Endometrial microvascular endothelial cells (primary cell): Measurements from ENCODE around the gene ADRA2C. TPM values are rescaled to one million over a fixed set of nuclear protein-coding genes. Genes with fewer than 3 reads are reported as not detected.

Source experiments
- in situ Hi-C: cut with HindIII; loops from 2 replicates; pipeline ENCODE4 v1.10.0; 2017; ENCODE audit warnings: low sequenced_read_pairs, low pct_unique_long_range_greater_than_20kb; ENCODE audit errors: inconsistent ontology term
- total RNA-seq: library from RNA; depleted of rRNA; stranded (reverse); fragments of >200 nt; gene quantifications from one replicate; pipeline ENCODE4 v1.2.3, GENCODE V29; 2015; ENCODE audit errors: inconsistent ontology term

The ADRA2C gene
- total RNA-seq, 1 donor from 2014 or later, result not detected

DNA sequence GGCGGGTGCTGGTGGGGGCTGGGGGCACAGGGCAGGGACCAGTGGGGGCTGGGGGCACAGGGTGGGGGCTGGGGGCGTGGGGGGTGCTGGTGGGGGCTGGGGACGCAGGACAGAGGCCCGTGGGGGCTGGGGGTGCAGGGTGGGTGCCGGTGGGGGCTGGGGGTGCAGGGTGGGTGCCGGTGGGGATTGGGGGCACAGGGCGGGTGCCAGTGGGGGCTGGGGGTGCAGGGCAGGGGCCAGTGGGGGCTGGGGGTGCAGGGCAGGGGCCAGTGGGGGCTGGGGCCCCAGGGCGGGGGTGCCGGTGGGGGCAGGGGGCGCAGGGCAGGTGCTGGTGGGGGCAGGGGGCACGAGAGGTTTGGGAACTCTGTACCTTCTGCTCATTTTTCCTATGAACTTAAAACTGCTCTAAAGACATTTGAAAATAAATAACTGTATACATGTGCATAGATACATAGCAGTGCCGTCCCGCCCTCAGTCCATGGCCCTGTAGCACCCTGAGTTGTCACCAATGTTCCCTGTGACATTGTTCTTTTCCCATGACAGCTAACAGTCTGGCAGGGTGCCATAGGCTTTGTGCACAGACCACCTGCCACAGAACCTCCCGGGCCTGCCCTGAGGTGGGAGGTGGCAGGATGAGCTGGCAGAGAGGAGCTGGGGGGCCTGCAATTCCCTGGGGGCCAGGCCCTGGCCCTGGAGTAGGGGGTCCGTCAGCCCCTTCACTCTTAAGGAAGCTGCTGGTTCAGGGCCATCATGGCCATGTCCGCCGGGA lies 35.6 kb upstream of the ADRA2C start:
- in situ Hi-C loops, result no loop called here

GRCh38 chr4:3732076-3733028 lies 33.8 kb upstream of the ADRA2C start:
- in situ Hi-C loops, result no loop called here

- in situ Hi-C loops, result no loop called here
Observed at GRCh38 chr4:3733195-3733594, 33.0 kb upstream of the ADRA2C start.

DNA sequence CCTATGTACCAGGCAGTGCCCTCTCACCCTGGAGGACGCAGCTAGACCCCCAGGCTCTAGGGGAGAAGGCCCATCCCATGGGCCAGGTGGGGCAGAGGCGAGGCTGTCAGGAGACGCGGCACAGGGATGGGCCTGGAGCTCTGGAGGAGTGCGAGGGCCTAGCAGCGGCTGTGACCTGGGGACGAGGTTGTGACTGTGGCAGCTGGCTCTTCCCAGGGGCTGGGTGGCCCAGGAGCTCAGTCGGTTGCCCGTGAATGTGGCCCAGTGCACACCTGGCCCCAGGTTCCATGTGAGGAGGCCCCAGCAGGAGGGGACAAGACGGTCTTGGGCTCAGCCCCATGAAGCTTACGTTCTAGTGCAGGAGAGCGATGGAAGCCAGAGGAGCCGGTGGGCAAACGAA lies 31.0 kb upstream of the ADRA2C start:
- in situ Hi-C loops, result no loop called here

DNA sequence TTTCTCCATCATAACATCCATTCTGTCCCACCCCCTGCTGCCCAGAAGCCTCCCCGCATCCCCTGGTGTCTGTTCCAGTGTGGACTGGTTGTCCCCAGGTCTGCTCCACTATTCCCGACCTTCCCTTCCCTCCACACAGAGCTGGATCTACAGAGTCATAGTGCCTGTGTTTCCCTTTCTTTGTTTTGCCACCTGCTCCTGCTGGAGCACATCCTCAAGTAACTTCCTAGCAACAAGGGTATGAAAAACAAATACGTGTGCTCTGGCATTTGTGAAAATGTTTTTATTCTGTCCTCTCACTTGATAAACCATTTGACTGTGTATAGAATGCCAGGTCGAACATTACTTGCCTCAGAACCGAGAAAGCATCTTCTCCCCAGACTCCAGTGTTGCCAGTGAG lies 29.9 kb upstream of the ADRA2C start:
- in situ Hi-C loops, result no loop called here

GRCh38 chr4:3736806-3737205 lies 29.4 kb upstream of the ADRA2C start:
- in situ Hi-C loops, result no loop called here

- in situ Hi-C loops, result no loop called here
Observed at GRCh38 chr4:3739577-3739976, 26.6 kb upstream of the ADRA2C start.

DNA sequence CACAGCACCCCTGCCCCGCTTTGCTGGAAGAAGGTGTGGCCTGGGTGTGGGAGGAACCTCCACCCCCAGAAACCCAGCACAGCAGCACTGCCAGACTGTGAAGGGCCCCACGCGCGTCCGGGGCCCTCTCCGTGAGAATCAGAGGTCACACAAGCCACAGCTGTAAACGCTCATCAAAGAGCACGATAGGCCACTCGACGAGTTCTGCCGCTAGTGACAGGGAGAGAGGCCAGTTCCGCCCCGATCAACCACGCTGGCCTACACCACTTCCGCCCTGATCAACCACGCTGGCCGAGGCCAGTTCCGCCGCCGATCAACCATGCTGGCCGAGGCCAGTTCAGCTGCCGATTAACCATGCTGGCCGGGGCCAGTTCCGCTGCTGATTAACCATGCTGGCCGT lies 25.9 kb upstream of the ADRA2C start:
- in situ Hi-C loops, result no loop called here

DNA sequence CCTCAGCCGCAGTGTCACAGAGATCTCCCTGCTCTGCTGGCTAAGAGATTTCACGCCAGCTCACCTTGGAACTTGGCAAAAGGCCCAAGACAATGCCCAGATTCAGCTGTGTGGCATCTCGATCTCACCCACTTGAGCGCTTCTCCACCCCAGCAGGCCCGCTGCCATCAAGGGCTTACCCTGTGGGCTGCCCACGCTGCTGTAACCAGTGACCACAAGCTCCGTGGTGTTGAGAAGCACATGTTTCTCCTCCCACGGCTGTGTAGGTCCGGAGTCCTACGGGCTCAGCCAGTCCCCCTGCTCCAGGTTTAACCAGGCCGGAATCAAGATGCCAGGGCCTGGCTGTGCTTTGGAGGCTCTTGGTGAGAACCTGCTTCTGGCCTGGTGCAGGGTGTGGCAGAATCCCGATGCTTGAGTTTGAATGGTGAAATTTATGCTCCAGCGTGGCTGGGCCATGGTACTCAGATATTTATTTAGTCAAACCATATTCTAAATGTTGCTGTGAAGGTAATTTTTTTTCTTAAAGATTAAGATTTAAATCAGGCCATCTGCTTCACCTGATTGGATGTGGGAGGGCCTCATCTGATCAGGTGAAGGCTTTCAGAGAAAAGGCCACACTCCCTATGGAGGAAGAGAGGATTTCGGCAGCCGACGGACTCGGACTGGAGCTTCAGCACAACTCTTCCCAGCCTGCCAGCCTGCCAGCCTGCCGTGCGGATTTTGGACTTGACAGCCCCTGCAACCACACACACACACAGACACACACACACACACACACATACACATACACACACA lies 24.8 kb upstream of the ADRA2C start:
- in situ Hi-C loops, result no loop called here

GRCh38 chr4:3742610-3743009 lies 23.6 kb upstream of the ADRA2C start:
- in situ Hi-C loops, result no loop called here

DNA sequence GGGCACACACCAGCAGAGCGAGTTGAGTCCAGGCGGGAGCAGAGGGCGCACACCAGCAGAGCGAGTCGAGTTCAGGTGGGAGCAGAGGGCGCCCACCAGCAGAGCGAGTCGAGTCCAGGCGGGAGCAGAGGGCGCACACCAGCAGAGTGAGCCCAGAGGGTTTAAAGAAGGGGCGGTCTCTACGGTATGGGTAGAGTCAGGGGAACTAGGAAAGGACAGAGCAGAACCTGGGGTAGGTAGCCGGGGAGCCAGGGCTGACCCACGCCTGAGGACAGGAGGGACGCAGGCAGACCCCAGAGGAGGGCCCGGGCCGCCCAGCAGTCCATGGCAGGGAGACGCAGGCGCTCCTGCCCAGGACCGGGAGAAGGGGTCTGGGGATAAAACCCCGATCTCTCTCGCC lies 22.0 kb upstream of the ADRA2C start:
- in situ Hi-C loops, result no loop called here

DNA sequence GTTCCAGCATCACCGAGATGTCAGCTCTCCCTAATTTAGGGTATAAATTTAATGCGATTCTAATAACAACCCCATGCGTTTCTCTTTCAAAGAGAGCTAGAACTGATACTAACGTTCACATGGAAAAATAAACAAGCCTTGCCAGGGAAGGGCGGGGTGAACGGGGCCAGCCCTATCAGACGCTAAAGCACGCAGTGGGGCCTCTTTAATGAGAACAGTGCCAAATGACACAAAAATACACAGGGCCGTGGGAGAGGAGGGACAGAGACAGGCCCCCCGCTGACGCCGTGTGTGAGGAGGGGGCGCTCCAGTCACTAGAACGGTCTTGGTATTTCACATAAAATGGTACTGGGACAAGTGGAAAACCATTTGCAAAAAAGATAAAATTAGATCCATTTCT lies 21.3 kb upstream of the ADRA2C start:
- in situ Hi-C loops, result no loop called here

GRCh38 chr4:3745886-3746656 lies 20.1 kb upstream of the ADRA2C start:
- in situ Hi-C loops, result no loop called here

DNA sequence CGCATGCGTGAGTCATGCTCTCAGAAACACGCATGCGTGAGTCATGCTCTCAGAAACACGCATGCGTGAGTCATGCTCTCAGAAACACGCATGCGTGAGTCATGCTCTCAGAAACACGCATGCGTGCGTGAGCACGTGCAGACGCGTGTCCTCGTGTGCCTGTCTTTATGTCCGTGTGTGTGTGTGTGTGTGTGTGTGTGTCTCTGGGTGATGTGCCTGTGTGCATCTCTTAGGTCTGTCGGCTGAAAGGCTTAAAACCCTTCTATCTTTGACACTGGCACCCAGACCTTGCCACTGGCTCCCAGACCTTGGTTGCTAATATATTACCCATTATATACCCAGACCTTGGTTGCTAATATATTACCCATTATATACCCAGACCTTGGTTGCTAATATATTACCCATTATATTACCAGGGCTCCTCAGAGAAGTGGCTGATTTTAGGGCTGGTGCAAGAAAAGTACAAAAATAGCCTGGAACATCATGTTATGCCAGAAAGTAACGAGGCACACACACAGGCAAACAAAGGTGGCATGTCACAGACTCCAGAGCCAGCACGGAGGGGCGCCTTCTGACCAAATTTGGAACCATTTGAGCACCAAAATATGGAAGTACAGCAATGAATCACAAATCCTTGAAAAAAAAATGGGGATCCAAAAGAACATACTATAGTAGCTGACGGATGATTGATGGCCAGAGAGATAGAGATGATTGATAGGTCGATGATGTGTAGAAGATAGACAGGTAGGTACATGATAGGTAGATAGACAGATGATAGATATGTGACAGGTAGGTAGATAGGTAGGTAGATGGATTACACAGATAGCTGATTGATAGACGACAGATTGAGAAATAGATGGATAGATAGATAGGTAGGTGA lies 19.2 kb upstream of the ADRA2C start:
- in situ Hi-C loops, result no loop called here

GRCh38 chr4:3747581-3747904 lies 18.6 kb upstream of the ADRA2C start:
- in situ Hi-C loops, result no loop called here

DNA sequence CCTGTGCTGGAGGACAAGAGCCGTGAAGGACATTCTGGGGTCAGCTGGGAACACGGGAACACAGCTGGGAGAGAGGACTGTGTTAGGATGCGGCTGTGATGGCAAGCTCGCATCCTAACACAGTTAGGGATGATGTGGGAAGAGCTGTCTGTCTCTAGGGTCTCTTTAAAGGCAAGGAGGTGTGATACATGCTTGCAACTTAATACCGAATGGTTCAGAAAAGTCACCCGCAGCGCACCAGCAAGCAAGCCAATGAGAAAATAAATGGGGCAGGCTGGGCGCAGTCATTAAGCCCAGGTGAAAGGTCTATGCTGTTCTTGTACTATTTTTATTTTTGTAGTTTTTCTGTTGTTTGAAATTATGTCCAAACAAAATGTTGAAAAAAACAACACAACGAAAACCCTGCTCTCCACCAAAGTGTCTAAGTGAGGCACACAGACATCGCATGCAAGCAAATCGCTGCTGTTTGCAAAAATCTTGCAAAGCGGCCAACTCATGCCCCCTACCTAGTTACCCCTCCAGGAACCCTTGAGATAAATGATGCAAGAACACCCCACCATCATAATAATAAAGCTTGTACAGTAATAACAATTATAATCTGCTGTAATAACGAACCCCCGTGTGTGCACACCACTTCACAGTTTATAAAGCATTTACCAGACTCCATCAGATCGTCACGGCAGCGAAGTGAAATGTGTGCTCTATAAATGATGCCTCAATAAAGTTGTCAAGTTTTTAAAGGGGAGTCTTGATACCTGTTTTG lies 17.9 kb upstream of the ADRA2C start:
- in situ Hi-C loops, result no loop called here

DNA sequence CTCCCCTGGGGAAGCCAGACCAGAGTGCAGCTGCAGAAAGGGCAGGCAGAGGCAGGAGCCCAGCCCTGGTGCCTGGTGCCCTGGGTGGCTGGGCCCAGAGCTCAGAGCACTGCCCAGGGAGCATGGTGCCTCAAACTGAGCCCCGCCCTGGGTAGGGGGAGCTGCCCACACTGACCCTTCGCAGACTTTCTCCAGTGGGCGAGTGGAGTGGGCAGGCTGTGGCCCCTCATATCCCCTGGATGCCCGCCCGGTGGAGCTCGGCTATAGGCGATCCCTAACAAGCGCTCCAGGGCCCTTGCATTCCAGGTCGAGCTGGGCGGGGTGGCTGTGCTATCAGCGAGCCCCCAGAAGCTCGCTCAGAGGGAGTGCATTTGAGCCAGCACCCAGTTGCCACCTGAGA lies 17.1 kb upstream of the ADRA2C start:
- in situ Hi-C loops, result no loop called here
